ENCODE data around the gene SREK1IP1. TPM values are rescaled to one million over a fixed set of nuclear protein-coding genes. Genes with fewer than 3 reads are reported as not detected.
A peak's percentile ranks its signal among the peaks of the same experiment; 100 is the strongest.

SREK1IP1 gene
- total RNA-seq (2022) (40.1 and 52.8 TPM in 2 replicates), Bru-seq, nascent RNA (percentile 93 among the genes with signal in this experiment), BruChase-seq, experiment 1, labeled RNA remaining after a 6-hour chase (percentile 95 among the genes with signal in this experiment), BruChase-seq, experiment 2, labeled RNA remaining after a 2-hour chase (percentile 93 among the genes with signal in this experiment)
- long read RNA-seq, full-length matches to known transcripts: 66 of 87 reads
- long read RNA-seq, partial matches to known transcripts: 9 of 87 reads
- long read RNA-seq, other reads (novel, unspliced or antisense): 12 of 87 reads

DNA sequence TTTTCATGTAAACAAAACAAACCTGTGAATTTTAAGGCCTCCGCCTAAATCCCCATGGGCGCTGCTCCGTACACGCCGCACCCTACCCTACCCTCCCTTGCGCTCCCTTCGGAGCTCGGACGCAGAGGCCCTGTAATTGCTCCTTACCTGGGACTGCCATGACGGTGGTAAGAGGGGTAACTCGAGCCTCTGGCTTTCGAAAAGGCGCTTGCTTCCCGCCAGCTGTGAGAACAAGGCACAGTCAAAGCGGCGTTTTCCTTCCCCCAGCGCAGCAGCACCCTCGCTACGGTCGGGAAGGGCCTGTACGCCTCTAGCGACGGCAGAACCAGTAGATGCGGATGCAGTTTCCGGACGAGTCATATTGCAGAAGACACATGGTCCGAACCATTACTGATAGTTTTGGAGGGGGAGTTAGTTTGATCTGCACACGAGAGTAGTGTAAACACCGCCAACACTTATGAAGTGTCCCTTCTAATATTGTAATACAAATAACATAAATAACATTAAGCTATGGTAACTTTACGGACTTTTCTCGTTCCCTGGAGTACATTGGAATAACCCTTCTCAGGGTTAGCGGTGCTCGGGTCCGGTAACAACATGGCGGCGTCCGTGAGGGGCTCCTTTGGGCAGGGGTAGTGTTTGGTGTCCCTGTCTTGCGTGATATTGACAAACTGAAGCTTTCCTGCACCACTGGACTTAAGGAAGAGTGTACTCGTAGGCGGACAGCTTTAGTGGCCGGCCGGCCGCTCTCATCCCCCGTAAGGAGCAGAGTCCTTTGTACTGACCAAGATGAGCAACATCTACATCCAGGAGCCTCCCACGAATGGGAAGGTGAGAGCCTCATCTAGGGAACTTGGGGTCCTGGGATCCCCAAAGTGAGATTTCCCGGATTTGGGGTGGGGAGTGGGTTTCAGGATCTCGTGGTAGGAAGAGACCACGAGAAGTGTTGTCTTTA is at the start of gene SREK1IP1, which contains the start of gene CWC27:
TSS of gene SREK1IP1 (minus strand) at position 334 of the 955 bp plus-strand sequence. CDS start at position 160, 174 bp downstream.
TSS of gene CWC27 (plus strand) at position 573 of the 955 bp plus-strand sequence. CDS start at position 790, 217 bp downstream.
- ChIA-PET CTCF (interaction anchor here (0.6 to 2.3 kb wide), 8 partner anchors 11 to 134 kb away, joined by 3 to 9 read pairs (median 4); no protein-coding TSS in a partner anchor), POLR2A (interaction anchor here (0.5 to 3.6 kb wide), 22 partner anchors 10 to 1438 kb away, joined by 3 to 16 read pairs (median 4); partner anchors contain the start of genes ADAMTS6, CENPK, PPWD1 and TRIM23)
- Mint-ChIP-seq H3K27ac (ENCODE audit: low read depth, unreplicated experiment) (peak within 1 kb of the TSS; percentile 100), H3K4me1 (ENCODE audit: insufficient read depth, unreplicated experiment) (peaks cover 44% of the 10 kb centered on the region), H3K9me3 (ENCODE audit: unreplicated experiment) (no peaks in the 10 kb centered on the region), H3K4me3 (ENCODE audit: unreplicated experiment) (peak within 1 kb of the TSS; percentile 96), H3K36me3 (ENCODE audit: insufficient read depth, unreplicated experiment) (peaks cover 16% of the 10 kb centered on the region), H3K27me3 (ENCODE audit: insufficient read depth, unreplicated experiment) (no peaks in the 10 kb centered on the region)
- TF ChIP-seq, protein P1, sequence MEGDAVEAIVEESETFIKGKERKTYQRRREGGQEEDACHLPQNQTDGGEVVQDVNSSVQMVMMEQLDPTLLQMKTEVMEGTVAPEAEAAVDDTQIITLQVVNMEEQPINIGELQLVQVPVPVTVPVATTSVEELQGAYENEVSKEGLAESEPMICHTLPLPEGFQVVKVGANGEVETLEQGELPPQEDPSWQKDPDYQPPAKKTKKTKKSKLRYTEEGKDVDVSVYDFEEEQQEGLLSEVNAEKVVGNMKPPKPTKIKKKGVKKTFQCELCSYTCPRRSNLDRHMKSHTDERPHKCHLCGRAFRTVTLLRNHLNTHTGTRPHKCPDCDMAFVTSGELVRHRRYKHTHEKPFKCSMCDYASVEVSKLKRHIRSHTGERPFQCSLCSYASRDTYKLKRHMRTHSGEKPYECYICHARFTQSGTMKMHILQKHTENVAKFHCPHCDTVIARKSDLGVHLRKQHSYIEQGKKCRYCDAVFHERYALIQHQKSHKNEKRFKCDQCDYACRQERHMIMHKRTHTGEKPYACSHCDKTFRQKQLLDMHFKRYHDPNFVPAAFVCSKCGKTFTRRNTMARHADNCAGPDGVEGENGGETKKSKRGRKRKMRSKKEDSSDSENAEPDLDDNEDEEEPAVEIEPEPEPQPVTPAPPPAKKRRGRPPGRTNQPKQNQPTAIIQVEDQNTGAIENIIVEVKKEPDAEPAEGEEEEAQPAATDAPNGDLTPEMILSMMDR (IDR thresholded peaks at IDR 0.05; ENCODE audit: unreplicated experiment): no peak
- peak; percentile 92 for DNase-seq (ENCODE audit: unreplicated experiment)
- BruUV-seq (replicated peaks): no TSS peak
- intact Hi-C loops (cut with micrococcal nuclease): no loop called here

DNA sequence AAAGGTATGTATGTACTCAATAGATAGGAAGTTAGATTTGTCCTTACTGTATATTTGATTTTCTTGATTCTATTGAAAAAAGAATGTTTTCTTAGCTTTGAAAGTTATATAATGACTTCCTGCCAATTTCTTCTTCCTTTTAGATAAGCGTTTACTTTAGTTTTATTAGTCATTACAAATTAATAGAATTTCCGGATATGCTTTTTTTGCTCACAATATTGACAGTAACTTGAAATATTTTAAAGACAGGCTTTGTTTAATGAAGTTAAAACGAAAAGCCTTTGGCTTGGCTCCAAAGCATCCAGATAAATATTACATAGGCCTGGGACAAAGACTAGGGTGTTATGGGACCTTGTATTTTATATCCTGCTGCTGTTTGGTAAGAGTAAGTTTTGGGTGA is 49.8 kb upstream of the SREK1IP1 start:
- ChIA-PET POLR2A (no interaction called here), CTCF (interaction anchor here (0.6 kb wide), 1 partner anchor 532 kb away, joined by 5 read pairs; no protein-coding TSS in a partner anchor)
- Mint-ChIP-seq H3K27me3 (ENCODE audit: insufficient read depth, unreplicated experiment) (no peaks in the 10 kb centered on the region), H3K9me3 (ENCODE audit: unreplicated experiment) (no peaks in the 10 kb centered on the region), H3K27ac (ENCODE audit: low read depth, unreplicated experiment) (no peak overlapping the region), H3K36me3 (ENCODE audit: insufficient read depth, unreplicated experiment) (peaks cover 11% of the 10 kb centered on the region), H3K4me1 (ENCODE audit: insufficient read depth, unreplicated experiment) (peaks cover 5% of the 10 kb centered on the region), H3K4me3 (ENCODE audit: unreplicated experiment) (no peak overlapping the region)
- BruUV-seq (replicated peaks): no TSS peak
- intact Hi-C loops (cut with micrococcal nuclease): no loop called here
- no peak for DNase-seq (ENCODE audit: unreplicated experiment)
- TF ChIP-seq, protein P1 (IDR thresholded peaks at IDR 0.05; ENCODE audit: unreplicated experiment): no peak

DNA sequence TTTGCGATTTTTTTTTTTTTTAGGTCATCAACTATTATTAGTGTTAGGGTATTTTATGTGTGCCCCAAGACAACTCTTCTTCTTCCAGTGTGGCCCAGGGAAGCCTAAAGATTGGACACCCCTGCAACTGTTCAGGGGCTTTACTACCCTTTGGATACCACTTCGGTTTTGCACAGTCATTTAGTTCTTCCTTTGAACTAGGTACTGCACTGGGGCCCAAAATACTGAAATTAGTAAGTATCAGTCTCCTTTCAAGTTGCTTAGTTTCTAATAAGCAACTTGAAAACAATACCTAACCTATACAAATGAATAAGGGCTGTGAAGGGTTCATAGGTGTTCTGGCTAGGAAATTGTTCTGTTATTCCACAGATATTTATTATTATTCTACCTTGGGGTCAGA is 45.6 kb upstream of the SREK1IP1 start:
- Mint-ChIP-seq H3K27ac (ENCODE audit: low read depth, unreplicated experiment) (no peak overlapping the region), H3K27me3 (ENCODE audit: insufficient read depth, unreplicated experiment) (no peaks in the 10 kb centered on the region), H3K36me3 (ENCODE audit: insufficient read depth, unreplicated experiment) (peaks cover 6% of the 10 kb centered on the region), H3K9me3 (ENCODE audit: unreplicated experiment) (no peaks in the 10 kb centered on the region), H3K4me1 (ENCODE audit: insufficient read depth, unreplicated experiment) (no peaks in the 10 kb centered on the region), H3K4me3 (ENCODE audit: unreplicated experiment) (no peak overlapping the region)
- ChIA-PET CTCF (interaction anchor here (10.8 kb wide), 1 partner anchor 671 kb away, joined by 143 read pairs; the partner anchor contains the start of gene ADAMTS6), POLR2A (no interaction called here)
- BruUV-seq (replicated peaks): no TSS peak
- intact Hi-C loops (cut with micrococcal nuclease): loop anchor here (5.0 kb wide), 1 partner anchor 288 kb away; no protein-coding TSS in a partner anchor
- DNase-seq (ENCODE audit: unreplicated experiment): no peak
- TF ChIP-seq, protein P1 (IDR thresholded peaks at IDR 0.05; ENCODE audit: unreplicated experiment): no peak

Data from MCF 10A (cell line).